ENCODE results near the gene CFAP20DC. TPM values are rescaled to one million over a fixed set of nuclear protein-coding genes. Genes with fewer than 3 reads are reported as not detected.

The CFAP20DC gene
- total RNA-seq, 1 donor from 2014 or later = 0.57 TPM

GRCh38 chr3:58720526-58720925 is 329.3 kb downstream of the CFAP20DC start:
- Histone ChIP-seq H3K27ac (ENCODE audit: low read depth, low read length) (no peak overlapping the region), H3K4me3 (ENCODE audit: insufficient read depth, low read depth, low read length) (no peak overlapping the region), H3K9ac (ENCODE audit: low read length) (no peak overlapping the region), H2AFZ (ENCODE audit: low read depth, low read length) (no peak overlapping the region), H3K4me2 (ENCODE audit: low read length) (no peak overlapping the region), H3K27me3 (ENCODE audit: insufficient read depth, low read length) (no peaks in the 10 kb centered on the region), H3K4me1 (ENCODE audit: insufficient read depth, low read length) (no peaks in the 10 kb centered on the region), H3K9me3 (ENCODE audit: insufficient read depth, low read depth, low read length) (no peaks in the 10 kb centered on the region), H3K36me3 (ENCODE audit: insufficient read depth, low read length) (no peaks in the 10 kb centered on the region), H3K79me2 (ENCODE audit: insufficient read depth, low read length) (no peaks in the 10 kb centered on the region), H4K20me1 (ENCODE audit: insufficient read depth, low read length) (no peaks in the 10 kb centered on the region)
- Mint-ChIP-seq H3K9me3 (ENCODE audit: unreplicated experiment) (no peaks in the 10 kb centered on the region), H3K36me3 (ENCODE audit: low read depth, unreplicated experiment) (no peaks in the 10 kb centered on the region), H3K4me1 (ENCODE audit: low read depth, unreplicated experiment) (no peaks in the 10 kb centered on the region), H3K27me3 (ENCODE audit: low read depth, unreplicated experiment) (peaks cover 5% of the 10 kb centered on the region), H3K27ac (ENCODE audit: unreplicated experiment) (no peak overlapping the region), H3K4me3 (ENCODE audit: unreplicated experiment) (no peak overlapping the region)
- DNase-seq (ENCODE audit: low read depth) = no peak
- FAIRE-seq = no peak
- TF ChIP-seq EZH2 (IDR thresholded peaks at IDR 0.05; ENCODE audit: insufficient read depth, low read length) = no peak

GRCh38 chr3:58719684-58720083 is 330.1 kb downstream of the CFAP20DC start:
- peaks cover 5% of the 10 kb centered on the region for H3K27me3 Mint-ChIP-seq (ENCODE audit: low read depth, unreplicated experiment)
- no peaks in the 10 kb centered on the region for H4K20me1 ChIP-seq (ENCODE audit: insufficient read depth, low read length)
- H2AFZ ChIP-seq (ENCODE audit: low read depth, low read length) = no peak overlapping the region
- TF ChIP-seq EZH2 (IDR thresholded peaks at IDR 0.05; ENCODE audit: insufficient read depth, low read length) (no peak), CTCF (IDR thresholded peaks at IDR 0.05; ENCODE audit: insufficient read depth, low read depth, low read length) (no peak)
- H3K27me3 ChIP-seq (ENCODE audit: insufficient read depth, low read length) = no peaks in the 10 kb centered on the region
- H3K9me3 ChIP-seq (ENCODE audit: insufficient read depth, low read depth, low read length) = no peaks in the 10 kb centered on the region
- no peak overlapping the region for H3K4me2 ChIP-seq (ENCODE audit: low read length)
- H3K4me1 Mint-ChIP-seq (ENCODE audit: low read depth, unreplicated experiment) = no peaks in the 10 kb centered on the region
- no peaks in the 10 kb centered on the region for H3K36me3 ChIP-seq (ENCODE audit: insufficient read depth, low read length)
- no peaks in the 10 kb centered on the region for H3K4me1 ChIP-seq (ENCODE audit: insufficient read depth, low read length)
- FAIRE-seq (no peak), DNase-seq (ENCODE audit: low read depth) (no peak)
- no peaks in the 10 kb centered on the region for H3K79me2 ChIP-seq (ENCODE audit: insufficient read depth, low read length)
- H3K9ac ChIP-seq (ENCODE audit: low read length) = no peak overlapping the region
- H3K4me3 Mint-ChIP-seq (ENCODE audit: unreplicated experiment) = no peak overlapping the region
- H3K27ac Mint-ChIP-seq (ENCODE audit: unreplicated experiment) = no peak overlapping the region
- H3K9me3 Mint-ChIP-seq (ENCODE audit: unreplicated experiment) = no peaks in the 10 kb centered on the region
- no peaks in the 10 kb centered on the region for H3K36me3 Mint-ChIP-seq (ENCODE audit: low read depth, unreplicated experiment)
- no peak overlapping the region for H3K4me3 ChIP-seq (ENCODE audit: insufficient read depth, low read depth, low read length)
- H3K27ac ChIP-seq (ENCODE audit: low read depth, low read length) = no peak overlapping the region

GRCh38 chr3:58713715-58714401 is 336.0 kb downstream of the CFAP20DC start:
- Mint-ChIP-seq H3K36me3 (ENCODE audit: low read depth, unreplicated experiment) (no peaks in the 10 kb centered on the region), H3K27me3 (ENCODE audit: low read depth, unreplicated experiment) (peaks cover 8% of the 10 kb centered on the region), H3K27ac (ENCODE audit: unreplicated experiment) (no peak overlapping the region), H3K4me1 (ENCODE audit: low read depth, unreplicated experiment) (no peaks in the 10 kb centered on the region), H3K9me3 (ENCODE audit: unreplicated experiment) (peaks cover 5% of the 10 kb centered on the region), H3K4me3 (ENCODE audit: unreplicated experiment) (no peak overlapping the region)
- H2AFZ ChIP-seq (ENCODE audit: low read depth, low read length) = no peak overlapping the region
- FAIRE-seq (no peak), DNase-seq (ENCODE audit: low read depth) (no peak)
- H4K20me1 ChIP-seq (ENCODE audit: insufficient read depth, low read length) = no peaks in the 10 kb centered on the region
- H3K4me1 ChIP-seq (ENCODE audit: insufficient read depth, low read length) = no peaks in the 10 kb centered on the region
- no peaks in the 10 kb centered on the region for H3K36me3 ChIP-seq (ENCODE audit: insufficient read depth, low read length)
- no peak overlapping the region for H3K4me2 ChIP-seq (ENCODE audit: low read length)
- H3K27me3 ChIP-seq (ENCODE audit: insufficient read depth, low read length) = no peaks in the 10 kb centered on the region
- TF ChIP-seq CTCF (IDR thresholded peaks at IDR 0.05; ENCODE audit: insufficient read depth, low read depth, low read length) (no peak), EZH2 (IDR thresholded peaks at IDR 0.05; ENCODE audit: insufficient read depth, low read length) (no peak)
- no peak overlapping the region for H3K9ac ChIP-seq (ENCODE audit: low read length)
- no peak overlapping the region for H3K4me3 ChIP-seq (ENCODE audit: insufficient read depth, low read depth, low read length)
- no peak overlapping the region for H3K27ac ChIP-seq (ENCODE audit: low read depth, low read length)
- no peaks in the 10 kb centered on the region for H3K79me2 ChIP-seq (ENCODE audit: insufficient read depth, low read length)
- no peaks in the 10 kb centered on the region for H3K9me3 ChIP-seq (ENCODE audit: insufficient read depth, low read depth, low read length)
